K562 (cell line): ENCODE data around the gene SYNE2. TPM values are rescaled to one million over a fixed set of nuclear protein-coding genes. Genes with fewer than 3 reads are reported as not detected.
A peak's percentile ranks its signal among the peaks of the same experiment; 100 is the strongest.

ENCODE experiments used
- ATAC-seq: fragments of 200-7000 bp; cut with Tn5 transposase; 3 replicates; pipeline ENCODE4 v1.9.1; 2020; ENCODE audit warnings: moderate library complexity
- BruUV-seq: library from RNA; stranded (reverse); fragments of 400-500 nt; replicated peaks from 2 replicates; lab custom pipeline; 2021; lab: Mats Ljungman, UMichigan
- CTCF ChIA-PET: fragments of 300-600 bp; formaldehyde crosslinking; extraction: SDS; loops from one replicate; lab custom pipeline; 2021; ENCODE audit warnings: low intra/inter-chr PET ratio; lab: Yijun Ruan, JAX
- POLR2A ChIA-PET: fragments of 300-600, 350-650 bp; sonication (Branson Sonifier 250); formaldehyde crosslinking; extraction: SDS; loops from one replicate; lab custom pipeline; 2021; ENCODE audit warnings: antibody characterized with exemption, inconsistent platforms; lab: Yijun Ruan, JAX
- DNase-seq, 4 experiments: peaks; one replicate each; pipeline versions ENCODE4 v3.0.0 to v3.0.0-alpha.2; 2011 to 2018; ENCODE audit warnings: low spot score in 3 of 4, mixed read lengths in 3 of 4; ENCODE audit errors: extremely low read depth in 1 of 4
- FAIRE-seq: peaks from 2 replicates; lab custom pipeline; 2011; peaks lifted over from hg19 to GRCh38; lab: Jason Lieb, UNC
- H2AFZ ChIP-seq: 2 replicates; pipeline ENCODE4 v1.6.0; 2011; ENCODE audit warnings: low read depth, low read length, control low read depth, inconsistent platforms
- H3K27ac ChIP-seq: fragments of 200-600 bp; 3 replicates; pipeline ENCODE4 v1.8.0; 2011; ENCODE audit warnings: low read depth, mild to moderate bottlenecking, control low read depth, inconsistent platforms, low read length, moderate library complexity, mixed read lengths; ENCODE audit errors: extremely low read depth
- H3K27me3 ChIP-seq, 2 experiments: fragments of 300-600 bp in 1 of 2; 2 replicates in 1 of 2; 3 replicates in 1 of 2; pipeline versions ENCODE4 v1.6.0 to v1.8.0; 2011; ENCODE audit warnings: inconsistent platforms in 2 of 2, low read length in 2 of 2, mild to moderate bottlenecking in 1 of 2, mixed read lengths in 1 of 2, moderate library complexity in 1 of 2; ENCODE audit not compliant: control insufficient read depth in 2 of 2, insufficient read depth in 2 of 2
- H3K36me3 ChIP-seq: fragments of 300-600 bp; 3 replicates; pipeline ENCODE4 v1.8.0; 2011; ENCODE audit warnings: mild to moderate bottlenecking, low read length, inconsistent platforms; ENCODE audit not compliant: control insufficient read depth, insufficient read depth
- H3K4me1 ChIP-seq, 2 experiments: fragments of 200-600 bp in 1 of 2; replicated peaks in 1 of 2; 2 replicates in 1 of 2; 3 replicates in 1 of 2; pipeline versions ENCODE4 v1.5.1 to v1.8.0; 2011; ENCODE audit warnings: inconsistent platforms in 2 of 2, low read length in 2 of 2, mild to moderate bottlenecking in 1 of 2, mixed read lengths in 1 of 2, moderate library complexity in 1 of 2; ENCODE audit not compliant: control insufficient read depth in 2 of 2, insufficient read depth in 2 of 2
- H3K4me2 ChIP-seq: 2 replicates; pipeline ENCODE4 v1.6.1; 2011; ENCODE audit warnings: low read length, control low read depth, inconsistent platforms, mixed read lengths; ENCODE audit not compliant: insufficient read depth
- H3K4me3 ChIP-seq: fragments of 200-600 bp; sonication (generic), shearing (Covaris generic); 2 replicates; pipeline ENCODE4 v1.5.1; 2016; ENCODE audit warnings: control low read depth, inconsistent platforms
- H3K79me2 ChIP-seq: fragments of 200-600 bp; 3 replicates; pipeline ENCODE4 v1.8.0; 2011; ENCODE audit warnings: low read length, inconsistent platforms; ENCODE audit not compliant: control insufficient read depth, insufficient read depth
- H3K9ac ChIP-seq, 2 experiments: 2 replicates each; pipeline versions ENCODE4 v1.6.0 to v1.6.1; 2011; ENCODE audit warnings: low read depth in 2 of 2, low read length in 2 of 2, control low read depth in 1 of 2, inconsistent platforms in 1 of 2, mild to moderate bottlenecking in 1 of 2, mixed read lengths in 1 of 2; ENCODE audit not compliant: insufficient read depth in 1 of 2
- H3K9me1 ChIP-seq: one replicate; pipeline ENCODE4 v1.6.0; 2011; ENCODE audit warnings: inconsistent platforms, mild to moderate bottlenecking, low read length, moderate library complexity; ENCODE audit not compliant: control insufficient read depth, insufficient read depth
- H3K9me3 ChIP-seq: replicated peaks from 2 replicates; pipeline ENCODE4 v1.5.1; 2011; ENCODE audit warnings: low read depth, low read length, inconsistent platforms; ENCODE audit not compliant: control insufficient read depth, insufficient read depth
- H4K20me1 ChIP-seq: replicated peaks from 2 replicates; pipeline ENCODE4 v1.6.1; 2011; ENCODE audit warnings: low read length, inconsistent platforms, mixed read lengths; ENCODE audit not compliant: control insufficient read depth, insufficient read depth
- CBFA2T2 ChIP-seq: fragments of 450-650 bp; conservative IDR thresholded peaks from 2 replicates; pipeline ENCODE4 v1.6.1; 2017; ENCODE audit warnings: mild to moderate bottlenecking
- CREB3L1 ChIP-seq: fragments of 450-650 bp; IDR thresholded peaks from 2 replicates; pipeline ENCODE4 v1.6.1; 2014; ENCODE audit warnings: low read depth, mild to moderate bottlenecking, moderate library complexity, borderline replicate concordance
- E2F8 ChIP-seq: fragments of 450-650 bp; IDR thresholded peaks from 2 replicates; pipeline ENCODE4 v1.7.1; 2018; ENCODE audit warnings: mild to moderate bottlenecking, low read depth; ENCODE audit not compliant: partially characterized antibody
- ESRRA ChIP-seq: fragments of 450-650 bp; IDR thresholded peaks from 2 replicates; pipeline ENCODE4 v1.6.1; 2014; ENCODE audit warnings: low read depth, mild to moderate bottlenecking, moderate library complexity, borderline replicate concordance
- ETV1 ChIP-seq: fragments of 450-650 bp; conservative IDR thresholded peaks from 2 replicates; pipeline ENCODE4 v1.6.1; 2016; ENCODE audit warnings: missing genetic modification characterization, control low read depth, low read depth, missing compliant biosample characterization
- MTA1 ChIP-seq: fragments of 450-650 bp; IDR thresholded peaks from 2 replicates; pipeline ENCODE4 v1.6.1; 2017; ENCODE audit warnings: borderline replicate concordance
- NR2C2 ChIP-seq, 2 experiments: fragments of 200-800 bp in 1 of 2; sonication (Bioruptor generic) in 1 of 2; sonication (generic) in 1 of 2; formaldehyde crosslinking in 1 of 2; IDR thresholded peaks; 2 replicates each; pipeline versions ENCODE4 v1.6.1 to v1.8.0; 2016 to 2022; ENCODE audit warnings: mild to moderate bottlenecking in 1 of 2, missing compliant biosample characterization in 1 of 2, missing genetic modification characterization in 1 of 2, missing genetic modification reagents in 1 of 2
- PCBP2 ChIP-seq: fragments of 200-400 bp; formaldehyde crosslinking; IDR thresholded peaks from 2 replicates; pipeline ENCODE4 v1.6.1; 2018; ENCODE audit warnings: low read length, low read depth, mild to moderate bottlenecking, moderate library complexity; ENCODE audit not compliant: poor library complexity, severe bottlenecking
- PPARD ChIP-seq: fragments of 250-450 bp; sonication (Bioruptor Pico); IDR thresholded peaks from 2 replicates; pipeline ENCODE4 v1.8.0; 2022; ENCODE audit warnings: inconsistent platforms, mild to moderate bottlenecking, moderate library complexity
- RAD21 ChIP-seq, 2 experiments: fragments of 250-450 bp in 1 of 2; fragments of 450-650 bp in 1 of 2; sonication (Bioruptor Pico) in 1 of 2; formaldehyde crosslinking in 1 of 2; IDR thresholded peaks in 1 of 2; conservative IDR thresholded peaks in 1 of 2; 2 replicates each; pipeline versions ENCODE4 v1.4.0 to v1.8.0; 2020 to 2022; ENCODE audit warnings: mild to moderate bottlenecking in 2 of 2, moderate library complexity in 1 of 2
- SMAD3 ChIP-seq: fragments of 450-650 bp; formaldehyde crosslinking; conservative IDR thresholded peaks from 2 replicates; pipeline ENCODE4 v1.4.0; 2020; ENCODE audit warnings: mild to moderate bottlenecking
- SRSF9 ChIP-seq: fragments of 200-400 bp; formaldehyde crosslinking; IDR thresholded peaks from 2 replicates; pipeline ENCODE4 v1.6.1; 2017; ENCODE audit warnings: low read depth, low read length, borderline replicate concordance
- ZBTB11 ChIP-seq, 3 experiments: fragments of 200-800 bp in 1 of 3; fragments of 250-450 bp in 1 of 3; fragments of 450-650 bp in 1 of 3; sonication (Bioruptor Pico) in 1 of 3; sonication (Bioruptor generic) in 1 of 3; formaldehyde crosslinking in 1 of 3; IDR thresholded peaks; 2 replicates each; pipeline versions ENCODE4 v1.6.1 to v1.8.0; 2016 to 2022; ENCODE audit warnings: mild to moderate bottlenecking in 2 of 3, missing genetic modification characterization in 2 of 3, missing compliant biosample characterization in 1 of 3, moderate library complexity in 1 of 3
- WGBS: fragments of 100-300 bp; shearing (Covaris generic); methylation state at CpG from one replicate; pipeline ENCODE4 v1.1.6; 2016; ENCODE audit warnings: low coverage, mixed read lengths; ENCODE audit not compliant: insufficient coverage; ENCODE audit errors: missing lambda C conversion rate; 5-methylcytosine and 5-hydroxymethylcytosine counted together
- in situ Hi-C: fragments of 300-500 bp; cut with MboI; formaldehyde crosslinking; loops from 4 replicates; pipeline ENCODE4 v1.15.0; 2018; ENCODE audit warnings: inconsistent platforms, mixed read lengths
- intact Hi-C: fragments of 100-400 bp; cut with micrococcal nuclease; formaldehyde crosslinking; loops from 2 replicates; pipeline ENCODE4 v1.14.2; 2022
- polyA plus RNA-seq, 8 experiments: library from polyadenylated mRNA; depleted of rRNA in 4 of 8; stranded (reverse) in 5 of 8; unstranded in 3 of 8; fragments of >200 nt; fragmentation: Nextera tagmentation in 2 of 8; fragmentation: Illumina TruSeq in 1 of 8; extraction: Ambion mirVana in 2 of 8; extraction: Trizol in 1 of 8; gene quantifications; 2 replicates each; pipeline versions ENCODE4 v1.2.1 to v1.2.3, GENCODE V29; 2011 to 2014; ENCODE audit warnings: inconsistent platforms in 1 of 8, missing spikeins in 1 of 8
- total RNA-seq, 7 experiments: library from RNA; depleted of rRNA in 6 of 7; stranded (reverse); fragments of >200 nt in 6 of 7; fragmentation: Illumina TruSeq in 2 of 7; extraction: Trizol in 2 of 7; gene quantifications; 2 replicates each; pipeline versions ENCODE4 v1.2.1 to v1.2.3, GENCODE V29; 2011 to 2021; ENCODE audit warnings: low replicate concordance in 1 of 7

The SYNE2 gene
- total and polyA plus RNA-seq, 9 of the 15 experiments (the other 6 are each of a cell fraction or from before 2014, with no cell fraction given): 0.06 to 0.53 (median 0.11) TPM

- no TSS peak for BruUV-seq
- no peak for DNase-seq
- in situ Hi-C loops (no loop called here), intact Hi-C loops (no loop called here)
- WGBS: 18% methylated on average over 2 of the region's 2 CpGs
- FAIRE-seq: no peak
- H3K27me3 ChIP-seq: no peaks in the 10 kb centered on the region
- H3K36me3 ChIP-seq: no peaks in the 10 kb centered on the region
- no peaks in the 10 kb centered on the region for H4K20me1 ChIP-seq
- H3K79me2 ChIP-seq: no peaks in the 10 kb centered on the region
- no peak overlapping the region for H3K4me2 ChIP-seq
- no peaks in the 10 kb centered on the region for H3K9me1 ChIP-seq
- H2AFZ ChIP-seq: peak overlapping the region; percentile 68
- H3K9ac ChIP-seq: no peak overlapping the region
- ChIA-PET POLR2A (interaction anchor here (0.6 to 2.0 kb wide), 3 partner anchors 9 to 762 kb away, joined by 3 to 7 read pairs (median 4); no protein-coding TSS in a partner anchor), CTCF (no interaction called here)
- H3K4me1 ChIP-seq: peaks cover 5 to 22% of the 10 kb centered on the region in 2 experiments; a peak in 4 of 5 replicates
- no peak for ATAC-seq
- no peak overlapping the region for H3K4me3 ChIP-seq
- H3K9me3 ChIP-seq: no peaks in the 10 kb centered on the region
- no peak overlapping the region for H3K27ac ChIP-seq
- peak; percentile 82; the same call in 1 of the 2 replicates for TF ChIP-seq ESRRA
- TF ChIP-seq RAD21 (CRISPR knock-in tag; conservative IDR thresholded peaks at IDR 0.05 in 1 of 2, IDR thresholded peaks at IDR 0.05 in 1 of 2): no peak
- TF ChIP-seq MTA1: no peak
- no peak for TF ChIP-seq SRSF9
- no peak for TF ChIP-seq ZBTB11 (CRISPR knock-in tag; IDR thresholded peaks at IDR 0.05)
- TF ChIP-seq PCBP2: no peak
- no peak for TF ChIP-seq ETV1 (tag)
- no peak for TF ChIP-seq PPARD (CRISPR knock-in tag)
- no peak for TF ChIP-seq E2F8
- TF ChIP-seq NR2C2 (CRISPR knock-in tag; IDR thresholded peaks at IDR 0.05): no peak
- 0 out of 2 replicates have a peak, but pooled peaks have one; percentile 4 for TF ChIP-seq NR2C2 (tag; IDR thresholded peaks at IDR 0.05)
- no peak for TF ChIP-seq CBFA2T2
- TF ChIP-seq SMAD3: no peak
- no peak for TF ChIP-seq CREB3L1
These were observed 342.4 kb downstream of the SYNE2 start for GRCh38 chr14:64195199-64195598.
